Liver (tissue), 3 donors: ENCODE results near the gene TCF12.

Experiments used
- ATF3 ChIP-seq: IDR thresholded peaks from 2 replicates; pipeline ENCODE4 v1.6.1; 2016; ENCODE audit warnings: antibody characterized with exemption
- FOXA1 ChIP-seq: IDR thresholded peaks from 2 replicates; pipeline ENCODE4 v1.6.1; 2016; ENCODE audit warnings: antibody characterized with exemption
- GABPA ChIP-seq, 2 donors: IDR thresholded peaks in 1 of 2; conservative IDR thresholded peaks in 1 of 2; 2 replicates each; pipeline ENCODE4 v1.6.1; 2016; ENCODE audit warnings: antibody characterized with exemption in 2 of 2, mild to moderate bottlenecking in 1 of 2, moderate library complexity in 1 of 2
- HNF4G ChIP-seq: IDR thresholded peaks from 2 replicates; pipeline ENCODE4 v1.6.1; 2016; ENCODE audit warnings: antibody characterized with exemption
- NR2F2 ChIP-seq: IDR thresholded peaks from 2 replicates; pipeline ENCODE4 v1.6.1; 2016; ENCODE audit warnings: antibody characterized with exemption
- RAD21 ChIP-seq, 2 donors: IDR thresholded peaks; 2 replicates each; pipeline ENCODE4 v1.6.1; 2016; ENCODE audit warnings: antibody characterized with exemption in 2 of 2, mild to moderate bottlenecking in 2 of 2
- RXRA ChIP-seq, 2 donors: IDR thresholded peaks; 2 replicates each; pipeline ENCODE4 v1.6.1; 2017 to 2018; ENCODE audit warnings: antibody characterized with exemption in 2 of 2, mild to moderate bottlenecking in 1 of 2
- SP1 ChIP-seq: IDR thresholded peaks from 2 replicates; pipeline ENCODE4 v1.6.1; 2018; ENCODE audit warnings: antibody characterized with exemption, mild to moderate bottlenecking
- TAF1 ChIP-seq: conservative IDR thresholded peaks from 2 replicates; pipeline ENCODE4 v1.6.1; 2016; ENCODE audit warnings: antibody characterized with exemption, mild to moderate bottlenecking
- YY1 ChIP-seq: IDR thresholded peaks from 2 replicates; pipeline ENCODE4 v1.6.1; 2016; ENCODE audit warnings: antibody characterized with exemption, mild to moderate bottlenecking
- TF ChIP-seq, protein P1 (sequence below): IDR thresholded peaks from 2 replicates; pipeline ENCODE4 v1.6.1; 2016; ENCODE audit warnings: antibody characterized with exemption, mild to moderate bottlenecking
- TF ChIP-seq, protein P2 (sequence below): fragments of 150-350 bp; IDR thresholded peaks from 2 replicates; pipeline ENCODE4 v1.5.1; 2017; ENCODE audit warnings: improper control_type of control experiment, low read depth, low read length; ENCODE audit not compliant: missing input control
- TF ChIP-seq, protein P3 (sequence below): IDR thresholded peaks from 2 replicates; pipeline ENCODE4 v1.6.1; 2016; ENCODE audit warnings: antibody characterized with exemption
- TF ChIP-seq, protein P4 (sequence below): IDR thresholded peaks from 2 replicates; pipeline ENCODE4 v1.6.1; 2016; ENCODE audit warnings: antibody characterized with exemption
- donor health status: healthy.
- donor health status: healthy.

DNA sequence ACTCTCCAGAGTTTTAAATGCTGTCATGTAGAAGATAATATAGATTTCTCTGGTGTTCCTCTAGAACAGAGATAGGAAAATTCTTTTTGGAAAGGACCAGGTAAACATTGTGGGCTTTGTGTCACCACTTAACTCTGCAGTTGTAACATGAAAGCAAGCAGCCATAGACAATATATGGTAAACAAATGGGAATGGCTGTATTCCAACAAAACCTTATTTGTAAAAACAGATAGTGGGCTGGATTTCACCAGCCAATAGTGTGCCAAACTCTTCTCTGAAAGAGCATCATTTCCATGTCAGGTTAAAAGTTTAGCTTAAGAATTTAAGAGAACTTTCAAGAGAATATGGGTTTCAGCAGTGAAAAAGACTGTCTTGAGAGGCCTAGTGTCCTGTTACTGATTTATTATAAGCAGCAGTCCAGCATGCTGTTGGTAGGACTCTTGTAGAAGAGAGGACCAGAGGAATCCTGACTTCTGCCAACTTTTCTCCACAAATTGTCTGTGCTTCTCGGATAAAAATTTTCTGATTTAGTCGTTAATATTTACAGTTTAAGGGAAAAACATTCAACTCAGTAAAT, 107.7 kb downstream of the TCF12 start:
- TF ChIP-seq, protein P1, sequence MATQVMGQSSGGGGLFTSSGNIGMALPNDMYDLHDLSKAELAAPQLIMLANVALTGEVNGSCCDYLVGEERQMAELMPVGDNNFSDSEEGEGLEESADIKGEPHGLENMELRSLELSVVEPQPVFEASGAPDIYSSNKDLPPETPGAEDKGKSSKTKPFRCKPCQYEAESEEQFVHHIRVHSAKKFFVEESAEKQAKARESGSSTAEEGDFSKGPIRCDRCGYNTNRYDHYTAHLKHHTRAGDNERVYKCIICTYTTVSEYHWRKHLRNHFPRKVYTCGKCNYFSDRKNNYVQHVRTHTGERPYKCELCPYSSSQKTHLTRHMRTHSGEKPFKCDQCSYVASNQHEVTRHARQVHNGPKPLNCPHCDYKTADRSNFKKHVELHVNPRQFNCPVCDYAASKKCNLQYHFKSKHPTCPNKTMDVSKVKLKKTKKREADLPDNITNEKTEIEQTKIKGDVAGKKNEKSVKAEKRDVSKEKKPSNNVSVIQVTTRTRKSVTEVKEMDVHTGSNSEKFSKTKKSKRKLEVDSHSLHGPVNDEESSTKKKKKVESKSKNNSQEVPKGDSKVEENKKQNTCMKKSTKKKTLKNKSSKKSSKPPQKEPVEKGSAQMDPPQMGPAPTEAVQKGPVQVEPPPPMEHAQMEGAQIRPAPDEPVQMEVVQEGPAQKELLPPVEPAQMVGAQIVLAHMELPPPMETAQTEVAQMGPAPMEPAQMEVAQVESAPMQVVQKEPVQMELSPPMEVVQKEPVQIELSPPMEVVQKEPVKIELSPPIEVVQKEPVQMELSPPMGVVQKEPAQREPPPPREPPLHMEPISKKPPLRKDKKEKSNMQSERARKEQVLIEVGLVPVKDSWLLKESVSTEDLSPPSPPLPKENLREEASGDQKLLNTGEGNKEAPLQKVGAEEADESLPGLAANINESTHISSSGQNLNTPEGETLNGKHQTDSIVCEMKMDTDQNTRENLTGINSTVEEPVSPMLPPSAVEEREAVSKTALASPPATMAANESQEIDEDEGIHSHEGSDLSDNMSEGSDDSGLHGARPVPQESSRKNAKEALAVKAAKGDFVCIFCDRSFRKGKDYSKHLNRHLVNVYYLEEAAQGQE, result no peak
- TF ChIP-seq, protein P2, sequence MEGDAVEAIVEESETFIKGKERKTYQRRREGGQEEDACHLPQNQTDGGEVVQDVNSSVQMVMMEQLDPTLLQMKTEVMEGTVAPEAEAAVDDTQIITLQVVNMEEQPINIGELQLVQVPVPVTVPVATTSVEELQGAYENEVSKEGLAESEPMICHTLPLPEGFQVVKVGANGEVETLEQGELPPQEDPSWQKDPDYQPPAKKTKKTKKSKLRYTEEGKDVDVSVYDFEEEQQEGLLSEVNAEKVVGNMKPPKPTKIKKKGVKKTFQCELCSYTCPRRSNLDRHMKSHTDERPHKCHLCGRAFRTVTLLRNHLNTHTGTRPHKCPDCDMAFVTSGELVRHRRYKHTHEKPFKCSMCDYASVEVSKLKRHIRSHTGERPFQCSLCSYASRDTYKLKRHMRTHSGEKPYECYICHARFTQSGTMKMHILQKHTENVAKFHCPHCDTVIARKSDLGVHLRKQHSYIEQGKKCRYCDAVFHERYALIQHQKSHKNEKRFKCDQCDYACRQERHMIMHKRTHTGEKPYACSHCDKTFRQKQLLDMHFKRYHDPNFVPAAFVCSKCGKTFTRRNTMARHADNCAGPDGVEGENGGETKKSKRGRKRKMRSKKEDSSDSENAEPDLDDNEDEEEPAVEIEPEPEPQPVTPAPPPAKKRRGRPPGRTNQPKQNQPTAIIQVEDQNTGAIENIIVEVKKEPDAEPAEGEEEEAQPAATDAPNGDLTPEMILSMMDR, result no peak
- TF ChIP-seq RAD21 (IDR thresholded peaks at IDR 0.05), result no peak
- TF ChIP-seq, protein P3, sequence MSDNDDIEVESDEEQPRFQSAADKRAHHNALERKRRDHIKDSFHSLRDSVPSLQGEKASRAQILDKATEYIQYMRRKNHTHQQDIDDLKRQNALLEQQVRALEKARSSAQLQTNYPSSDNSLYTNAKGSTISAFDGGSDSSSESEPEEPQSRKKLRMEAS, result no peak
- TF ChIP-seq YY1, result no peak
- TF ChIP-seq TAF1, result no peak
- TF ChIP-seq RXRA (IDR thresholded peaks at IDR 0.05), result no peak
- TF ChIP-seq NR2F2, result no peak
- TF ChIP-seq ATF3, result no peak
- no peak for TF ChIP-seq SP1
- TF ChIP-seq GABPA (IDR thresholded peaks at IDR 0.05 in 1 of 2, conservative IDR thresholded peaks at IDR 0.05 in 1 of 2), result no peak
- TF ChIP-seq, protein P4, sequence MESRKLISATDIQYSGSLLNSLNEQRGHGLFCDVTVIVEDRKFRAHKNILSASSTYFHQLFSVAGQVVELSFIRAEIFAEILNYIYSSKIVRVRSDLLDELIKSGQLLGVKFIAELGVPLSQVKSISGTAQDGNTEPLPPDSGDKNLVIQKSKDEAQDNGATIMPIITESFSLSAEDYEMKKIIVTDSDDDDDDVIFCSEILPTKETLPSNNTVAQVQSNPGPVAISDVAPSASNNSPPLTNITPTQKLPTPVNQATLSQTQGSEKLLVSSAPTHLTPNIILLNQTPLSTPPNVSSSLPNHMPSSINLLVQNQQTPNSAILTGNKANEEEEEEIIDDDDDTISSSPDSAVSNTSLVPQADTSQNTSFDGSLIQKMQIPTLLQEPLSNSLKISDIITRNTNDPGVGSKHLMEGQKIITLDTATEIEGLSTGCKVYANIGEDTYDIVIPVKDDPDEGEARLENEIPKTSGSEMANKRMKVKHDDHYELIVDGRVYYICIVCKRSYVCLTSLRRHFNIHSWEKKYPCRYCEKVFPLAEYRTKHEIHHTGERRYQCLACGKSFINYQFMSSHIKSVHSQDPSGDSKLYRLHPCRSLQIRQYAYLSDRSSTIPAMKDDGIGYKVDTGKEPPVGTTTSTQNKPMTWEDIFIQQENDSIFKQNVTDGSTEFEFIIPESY, result no peak
- no peak for TF ChIP-seq HNF4G
- no peak for TF ChIP-seq FOXA1
